GM12878 (cell line): Measurements from ENCODE around the gene ARHGDIA. TPM values are rescaled to one million over a fixed set of nuclear protein-coding genes. Genes with fewer than 3 reads are reported as not detected.

ENCODE experiments used
- GABPA ChIP-seq: IDR thresholded peaks from 2 replicates; pipeline ENCODE4 v1.6.1; 2014; ENCODE audit warnings: antibody characterized with exemption, low read depth, mild to moderate bottlenecking, inconsistent platforms
- HSF1 ChIP-seq: fragments of 150-350 bp; IDR thresholded peaks from 2 replicates; pipeline ENCODE4 v1.6.1; 2014; ENCODE audit warnings: mild to moderate bottlenecking, low read depth, low read length
- MAX ChIP-seq: IDR thresholded peaks from 2 replicates; pipeline ENCODE4 v1.6.1; 2012; ENCODE audit warnings: low read depth, low read length, improper control_type of control experiment
- RCOR1 ChIP-seq: conservative IDR thresholded peaks from 2 replicates; pipeline ENCODE4 v1.6.1; 2012; ENCODE audit warnings: low read depth, low read length, improper control_type of control experiment
- ZBTB40 ChIP-seq: fragments of 450-650 bp; IDR thresholded peaks from 2 replicates; pipeline ENCODE4 v1.6.1; 2016; ENCODE audit warnings: mild to moderate bottlenecking, moderate library complexity, borderline replicate concordance
- polyA plus RNA-seq, 11 experiments: library from polyadenylated mRNA; depleted of rRNA in 4 of 11; unstranded in 6 of 11; stranded (reverse) in 5 of 11; fragments of >200 nt; fragmentation: Nextera tagmentation in 4 of 11; fragmentation: Illumina TruSeq in 1 of 11; extraction: Ambion mirVana in 4 of 11; extraction: Trizol in 1 of 11; gene quantifications; 1 replicate in 1 of 11; 2 replicates in 10 of 11; pipeline versions ENCODE4 v1.2.1 to v1.2.3, GENCODE V29; 2011 to 2016; ENCODE audit warnings: inconsistent platforms in 2 of 11, missing spikeins in 2 of 11, low read depth in 1 of 11
- total RNA-seq, 4 experiments: library from RNA; depleted of rRNA in 3 of 4; stranded (reverse); fragments of >200 nt in 3 of 4; fragmentation: Illumina TruSeq in 1 of 4; extraction: Trizol in 1 of 4; gene quantifications; 2 replicates each; pipeline versions ENCODE4 v1.2.1 to v1.2.3, GENCODE V29; 2013 to 2021

ARHGDIA gene
- total and polyA plus RNA-seq, 10 of the 15 experiments (the other 5 are each of a cell fraction or from before 2014, with no cell fraction given) = 17.9 to 552 (median 169) TPM

GRCh38 chr17:81904600-81905423, 33.7 kb upstream of the ARHGDIA start (continued):
- TF ChIP-seq ZBTB40 (no peak), HSF1 (no peak), RCOR1 (no peak), MAX (no peak), GABPA (no peak)
